Upper lobe of left lung (tissue), 4 donors: ENCODE data around the gene GABRG3.

ENCODE experiments used
- POLR2AphosphoS5 ChIP-seq, 2 donors: sonication (generic); formaldehyde crosslinking; IDR thresholded peaks; one replicate each; pipeline ENCODE4 v1.5.1; 2017; ENCODE audit warnings: antibody characterized with exemption in 2 of 2
- TF ChIP-seq, protein P1 (sequence below), 6 experiments: fragments of 450-650 bp in 4 of 6; fragments of 200-600 bp in 2 of 6; sonication (generic) in 2 of 6; IDR thresholded peaks; one replicate each; pipeline ENCODE4 v1.5.1; 2016 to 2019; ENCODE audit warnings: antibody characterized with exemption in 6 of 6

DNA sequence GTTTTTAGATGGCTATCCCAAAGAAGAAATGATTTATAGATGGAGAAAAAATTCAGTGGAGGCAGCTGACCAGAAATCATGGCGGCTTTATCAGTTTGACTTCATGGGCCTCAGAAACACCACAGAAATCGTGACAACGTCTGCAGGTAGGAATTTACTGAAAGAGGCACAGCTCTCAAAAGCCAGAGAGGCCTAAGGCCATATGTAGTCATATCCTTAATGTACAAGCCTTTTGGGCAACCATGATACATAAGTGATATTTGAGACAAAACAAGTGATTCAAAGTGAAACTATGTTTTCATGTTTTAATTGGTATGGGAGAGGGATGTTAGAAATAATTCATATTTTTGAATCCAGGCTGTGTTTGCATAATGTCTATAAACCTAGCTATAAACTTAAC is 509.7 kb downstream of the GABRG3 start:
- TF ChIP-seq, protein P1, sequence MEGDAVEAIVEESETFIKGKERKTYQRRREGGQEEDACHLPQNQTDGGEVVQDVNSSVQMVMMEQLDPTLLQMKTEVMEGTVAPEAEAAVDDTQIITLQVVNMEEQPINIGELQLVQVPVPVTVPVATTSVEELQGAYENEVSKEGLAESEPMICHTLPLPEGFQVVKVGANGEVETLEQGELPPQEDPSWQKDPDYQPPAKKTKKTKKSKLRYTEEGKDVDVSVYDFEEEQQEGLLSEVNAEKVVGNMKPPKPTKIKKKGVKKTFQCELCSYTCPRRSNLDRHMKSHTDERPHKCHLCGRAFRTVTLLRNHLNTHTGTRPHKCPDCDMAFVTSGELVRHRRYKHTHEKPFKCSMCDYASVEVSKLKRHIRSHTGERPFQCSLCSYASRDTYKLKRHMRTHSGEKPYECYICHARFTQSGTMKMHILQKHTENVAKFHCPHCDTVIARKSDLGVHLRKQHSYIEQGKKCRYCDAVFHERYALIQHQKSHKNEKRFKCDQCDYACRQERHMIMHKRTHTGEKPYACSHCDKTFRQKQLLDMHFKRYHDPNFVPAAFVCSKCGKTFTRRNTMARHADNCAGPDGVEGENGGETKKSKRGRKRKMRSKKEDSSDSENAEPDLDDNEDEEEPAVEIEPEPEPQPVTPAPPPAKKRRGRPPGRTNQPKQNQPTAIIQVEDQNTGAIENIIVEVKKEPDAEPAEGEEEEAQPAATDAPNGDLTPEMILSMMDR (IDR thresholded peaks at IDR 0.05): no peak
- TF ChIP-seq POLR2AphosphoS5 (IDR thresholded peaks at IDR 0.05): no peak
